T-helper 17 cell (primary cell): Measurements from ENCODE around the gene NF2. TPM values are rescaled to one million over a fixed set of nuclear protein-coding genes. Genes with fewer than 3 reads are reported as not detected.

Experiments used
- ATAC-seq: fragments of 150-1000 bp; cut with Tn5 transposase; 2 replicates; pipeline ENCODE4 v1.10.0; 2021; ENCODE audit warnings: mild to moderate bottlenecking, moderate library complexity
- DNase-seq, 3 donors: peaks; one replicate each; pipeline versions ENCODE4 v3.0.0 to v3.0.0-alpha.2; 2020 to 2021
- H3K9me3 ChIP-seq: one replicate; pipeline ENCODE4 v1.7.0; 2013; ENCODE audit warnings: low read length, mild to moderate bottlenecking; ENCODE audit not compliant: control insufficient read depth, poor library complexity, severe bottlenecking
- H3K27ac Mint-ChIP-seq: one replicate; pipeline ENCODE4 v1.8.0; 2022; ENCODE audit warnings: mild to moderate bottlenecking, moderate library complexity, mixed read lengths
- H3K27me3 Mint-ChIP-seq: one replicate; pipeline ENCODE4 v1.8.0; 2022; ENCODE audit warnings: mixed read lengths
- H3K36me3 Mint-ChIP-seq: one replicate; pipeline ENCODE4 v1.8.0; 2022; ENCODE audit warnings: low read depth, mixed read lengths
- H3K4me1 Mint-ChIP-seq: one replicate; pipeline ENCODE4 v1.8.0; 2022; ENCODE audit warnings: mild to moderate bottlenecking, mixed read lengths
- H3K4me3 Mint-ChIP-seq: one replicate; pipeline ENCODE4 v1.8.0; 2022; ENCODE audit warnings: mild to moderate bottlenecking, moderate library complexity, mixed read lengths
- total RNA-seq, 4 donors: library from RNA in 2 of 4; stranded (reverse) in 2 of 4; gene quantifications; one replicate each; pipeline ENCODE4 v1.2.3 and lab custom pipeline; 2022 to 2026

Gene NF2
- total RNA-seq, 2 donors from 2014 or later = 23.8 to 29.3 TPM

GRCh38 chr22:29734838-29735237 lies 131.4 kb downstream of the NF2 start:
- DNase-seq (no peak), ATAC-seq (no peak)
- Mint-ChIP-seq H3K27ac (no peak overlapping the region), H3K27me3 (no peaks in the 10 kb centered on the region), H3K36me3 (peaks cover 5% of the 10 kb centered on the region), H3K4me1 (no peaks in the 10 kb centered on the region), H3K4me3 (no peak overlapping the region)
- no peaks in the 10 kb centered on the region for H3K9me3 ChIP-seq

GRCh38 chr22:29735416-29735815 lies 132.0 kb downstream of the NF2 start:
- Mint-ChIP-seq H3K36me3 (peaks cover 5% of the 10 kb centered on the region), H3K4me3 (no peak overlapping the region), H3K4me1 (no peaks in the 10 kb centered on the region), H3K27ac (no peak overlapping the region), H3K27me3 (no peaks in the 10 kb centered on the region)
- H3K9me3 ChIP-seq = no peaks in the 10 kb centered on the region
- ATAC-seq = no peak
- no peak for DNase-seq

GRCh38 chr22:29737251-29738117 lies 134.1 kb downstream of the NF2 start:
- H3K4me3 Mint-ChIP-seq = no peak overlapping the region
- H3K36me3 Mint-ChIP-seq = peaks cover 5% of the 10 kb centered on the region
- H3K4me1 Mint-ChIP-seq = no peaks in the 10 kb centered on the region
- H3K27me3 Mint-ChIP-seq = no peaks in the 10 kb centered on the region
- no peak overlapping the region for H3K27ac Mint-ChIP-seq
- H3K9me3 ChIP-seq = no peaks in the 10 kb centered on the region
- ATAC-seq (no peak), DNase-seq (no peak)

GRCh38 chr22:29738118-29738815 lies 134.8 kb downstream of the NF2 start:
- no peaks in the 10 kb centered on the region for H3K9me3 ChIP-seq
- Mint-ChIP-seq H3K27ac (no peak overlapping the region), H3K36me3 (peaks cover 5% of the 10 kb centered on the region), H3K4me3 (no peak overlapping the region), H3K27me3 (no peaks in the 10 kb centered on the region), H3K4me1 (no peaks in the 10 kb centered on the region)
- DNase-seq (no peak), ATAC-seq (no peak)

GRCh38 chr22:29739346-29739875 lies 136.0 kb downstream of the NF2 start:
- Mint-ChIP-seq H3K4me3 (no peak overlapping the region), H3K36me3 (peaks cover 3% of the 10 kb centered on the region), H3K27ac (no peak overlapping the region), H3K4me1 (no peaks in the 10 kb centered on the region), H3K27me3 (no peaks in the 10 kb centered on the region)
- DNase-seq (no peak), ATAC-seq (no peak)
- no peaks in the 10 kb centered on the region for H3K9me3 ChIP-seq

- H3K4me3 Mint-ChIP-seq = no peak overlapping the region
- no peaks in the 10 kb centered on the region for H3K4me1 Mint-ChIP-seq
- no peak for DNase-seq
- no peaks in the 10 kb centered on the region for H3K27me3 Mint-ChIP-seq
- H3K27ac Mint-ChIP-seq = no peak overlapping the region
- no peaks in the 10 kb centered on the region for H3K9me3 ChIP-seq
- H3K36me3 Mint-ChIP-seq = peaks cover 3% of the 10 kb centered on the region
- ATAC-seq = no peak
Measured at GRCh38 chr22:29740216-29740615, 136.8 kb downstream of the NF2 start.

- Mint-ChIP-seq H3K4me3 (no peak overlapping the region), H3K27ac (peak overlapping the region; percentile 45), H3K36me3 (peaks cover 2% of the 10 kb centered on the region), H3K4me1 (no peaks in the 10 kb centered on the region), H3K27me3 (no peaks in the 10 kb centered on the region)
- no peak for ATAC-seq
- no peak for DNase-seq
- no peaks in the 10 kb centered on the region for H3K9me3 ChIP-seq
Measured at GRCh38 chr22:29741926-29742325, 138.5 kb downstream of the NF2 start.

GRCh38 chr22:29742326-29742725 lies 138.9 kb downstream of the NF2 start:
- DNase-seq = no peak
- no peaks in the 10 kb centered on the region for H3K9me3 ChIP-seq
- H3K27ac Mint-ChIP-seq = peak overlapping the region; percentile 45
- no peak for ATAC-seq
- H3K4me3 Mint-ChIP-seq = no peak overlapping the region
- no peaks in the 10 kb centered on the region for H3K27me3 Mint-ChIP-seq
- no peaks in the 10 kb centered on the region for H3K4me1 Mint-ChIP-seq
- H3K36me3 Mint-ChIP-seq = no peaks in the 10 kb centered on the region

GRCh38 chr22:29744902-29745301 lies 141.5 kb downstream of the NF2 start:
- H3K4me3 Mint-ChIP-seq = no peak overlapping the region
- no peaks in the 10 kb centered on the region for H3K9me3 ChIP-seq
- DNase-seq (no peak), ATAC-seq (no peak)
- H3K4me1 Mint-ChIP-seq = no peaks in the 10 kb centered on the region
- no peak overlapping the region for H3K27ac Mint-ChIP-seq
- H3K27me3 Mint-ChIP-seq = no peaks in the 10 kb centered on the region
- peaks cover 4% of the 10 kb centered on the region for H3K36me3 Mint-ChIP-seq

- peaks cover 4% of the 10 kb centered on the region for H3K36me3 Mint-ChIP-seq
- ATAC-seq (no peak), DNase-seq (no peak)
- no peaks in the 10 kb centered on the region for H3K27me3 Mint-ChIP-seq
- H3K4me3 Mint-ChIP-seq = no peak overlapping the region
- no peak overlapping the region for H3K27ac Mint-ChIP-seq
- H3K9me3 ChIP-seq = no peaks in the 10 kb centered on the region
- H3K4me1 Mint-ChIP-seq = peaks cover 15% of the 10 kb centered on the region
Measured at GRCh38 chr22:29747832-29748231, 144.4 kb downstream of the NF2 start.

Other genes with a start within 250 kb of the NF2 start
- 10 to 100 TPM; 41.2 to 42.8 TPM for gene AP1B1, start 215.1 kb upstream of the NF2 start, total RNA-seq
- gene RFPL1, start 165.1 kb upstream of the NF2 start, total RNA-seq = not detected
- under 1 TPM; 0.15 to 0.21 TPM for gene NEFH, start 123.4 kb upstream of the NF2 start, total RNA-seq
- gene THOC5, start 49.9 kb upstream of the NF2 start, total RNA-seq = 10 to 100 TPM; 34.2 to 46.2 TPM
- 10 to 100 TPM; 27.6 to 28.7 TPM for gene NIPSNAP1, start 22.5 kb upstream of the NF2 start, total RNA-seq
- under 1 TPM; 0.32 to 0.39 TPM for gene CABP7, start 116.4 kb downstream of the NF2 start, total RNA-seq
- 10 to 100 TPM; 11.8 to 14.2 TPM for gene ZMAT5, start 163.4 kb downstream of the NF2 start, total RNA-seq
- 10 to 100 TPM; 31.9 to 36.8 TPM for gene UQCR10, start 163.7 kb downstream of the NF2 start, total RNA-seq
- 10 to 100 TPM; 65.9 to 79.8 TPM for gene ASCC2, start 234.6 kb downstream of the NF2 start, total RNA-seq